Activated CD8-positive, alpha-beta T cell treated with anti-CD3 and anti-CD28 coated beads for 36 hours (primary cell): ENCODE measurements around the gene QSER1. TPM values are rescaled to one million over a fixed set of nuclear protein-coding genes. Genes with fewer than 3 reads are reported as not detected.

ENCODE experiments used
- ATAC-seq: fragments of 200-7000 bp; cut with Tn5 transposase; one replicate; pipeline ENCODE4 v1.10.0; 2021; ENCODE audit warnings: mild to moderate bottlenecking, moderate library complexity
- CTCF ChIA-PET: fragments of 350-600 bp; sonication (Branson Sonifier 250); formaldehyde crosslinking; loops from one replicate; lab custom pipeline; 2021; ENCODE audit warnings: antibody characterized with exemption; lab: Charles Lee
- POLR2A ChIA-PET: fragments of 350-600 bp; sonication (Branson Sonifier 250); formaldehyde crosslinking; loops from one replicate; lab custom pipeline; 2021; ENCODE audit warnings: antibody characterized with exemption; lab: Charles Lee
- DNase-seq: peaks from one replicate; pipeline ENCODE4 v3.0.0-alpha.2; 2020
- H3K27ac Mint-ChIP-seq: one replicate; pipeline ENCODE4 v1.8.0; 2021; ENCODE audit warnings: mild to moderate bottlenecking, mixed read lengths
- H3K27me3 Mint-ChIP-seq: one replicate; pipeline ENCODE4 v1.8.0; 2021; ENCODE audit warnings: mixed read lengths
- H3K36me3 Mint-ChIP-seq: one replicate; pipeline ENCODE4 v1.8.0; 2021; ENCODE audit warnings: low read depth, mixed read lengths
- H3K4me1 Mint-ChIP-seq: one replicate; pipeline ENCODE4 v1.8.0; 2021; ENCODE audit warnings: low read depth, mixed read lengths
- H3K4me3 Mint-ChIP-seq: one replicate; pipeline ENCODE4 v1.8.0; 2021; ENCODE audit warnings: mild to moderate bottlenecking, moderate library complexity, mixed read lengths
- H3K9me3 Mint-ChIP-seq: one replicate; pipeline ENCODE4 v1.8.0; 2021; ENCODE audit warnings: mixed read lengths
- CTCF ChIP-seq: fragments of 200-600 bp; IDR thresholded peaks from one replicate; pipeline ENCODE4 v1.8.0; 2022; ENCODE audit warnings: antibody characterized with exemption, mild to moderate bottlenecking
- intact Hi-C: fragments of 100-400 bp; cut with micrococcal nuclease; formaldehyde crosslinking; loops from one replicate; pipeline ENCODE4 v1.10.0; 2022
- total RNA-seq, 2 experiments: library from RNA; stranded (reverse); gene quantifications; one replicate each; pipeline ENCODE4 v1.2.3, GENCODE V29; 2021

QSER1 gene
- total RNA-seq: 10 to 100 TPM; 10.5 to 11.2 TPM

GRCh38 chr11:32892355-32893092, at the start of gene QSER1:
TSS of gene QSER1 (plus strand) at chr11:32892811. CDS start at chr11:32893126, 315 bp downstream.
- H3K27me3 Mint-ChIP-seq: no peaks in the 10 kb centered on the region
- DNase-seq (peak; percentile 69), ATAC-seq (peak; percentile 57)
- intact Hi-C loops: loop anchor here (10.0 kb wide), 1 partner anchor 172 kb away; no protein-coding TSS in a partner anchor
- peak within 1 kb of the TSS; percentile 98 for H3K27ac Mint-ChIP-seq
- ChIA-PET CTCF (interaction anchor here (1.1 to 5.2 kb wide), 7 partner anchors 13 to 172 kb away, joined by 3 to 25 read pairs (median 4); no protein-coding TSS in a partner anchor), POLR2A (interaction anchor here (0.7 to 2.2 kb wide), 7 partner anchors 9 to 269 kb away, joined by 3 to 7 read pairs (median 3); partner anchors contain the start of genes CSTF3 and TCP11L1)
- peak within 1 kb of the TSS; percentile 83 for H3K4me3 Mint-ChIP-seq
- H3K36me3 Mint-ChIP-seq: no peaks in the 10 kb centered on the region
- no peaks in the 10 kb centered on the region for H3K9me3 Mint-ChIP-seq
- no peak for TF ChIP-seq CTCF
- peaks cover 33% of the 10 kb centered on the region for H3K4me1 Mint-ChIP-seq

GRCh38 chr11:32843544-32843943, 49.1 kb upstream of the QSER1 start:
- no peaks in the 10 kb centered on the region for H3K36me3 Mint-ChIP-seq
- TF ChIP-seq CTCF: no peak
- H3K4me1 Mint-ChIP-seq: no peaks in the 10 kb centered on the region
- no peak for DNase-seq
- CTCF ChIA-PET: interaction anchor here (0.6 kb wide), 1 partner anchor 932 kb away, joined by 3 read pairs; no protein-coding TSS in a partner anchor
- no peak for ATAC-seq
- intact Hi-C loops: no loop called here
- no peak overlapping the region for H3K27ac Mint-ChIP-seq
- H3K4me3 Mint-ChIP-seq: no peak overlapping the region
- POLR2A ChIA-PET: no interaction called here
- H3K27me3 Mint-ChIP-seq: peaks cover 4% of the 10 kb centered on the region
- no peaks in the 10 kb centered on the region for H3K9me3 Mint-ChIP-seq

- no peak overlapping the region for H3K27ac Mint-ChIP-seq
- no peak for TF ChIP-seq CTCF
- peaks cover 3% of the 10 kb centered on the region for H3K4me1 Mint-ChIP-seq
- H3K9me3 Mint-ChIP-seq: no peaks in the 10 kb centered on the region
- no peaks in the 10 kb centered on the region for H3K36me3 Mint-ChIP-seq
- ATAC-seq (no peak), DNase-seq (no peak)
- intact Hi-C loops: no loop called here
- H3K4me3 Mint-ChIP-seq: no peak overlapping the region
- ChIA-PET POLR2A (no interaction called here), CTCF (no interaction called here)
- no peaks in the 10 kb centered on the region for H3K27me3 Mint-ChIP-seq
These were observed 45.1 kb upstream of the QSER1 start for GRCh38 chr11:32847511-32847910.

- ATAC-seq (no peak), DNase-seq (no peak)
- intact Hi-C loops: no loop called here
- H3K36me3 Mint-ChIP-seq: no peaks in the 10 kb centered on the region
- ChIA-PET POLR2A (interaction anchor here (0.9 kb wide), 1 partner anchor 14 kb away, joined by 3 read pairs; no protein-coding TSS in a partner anchor), CTCF (no interaction called here)
- H3K4me1 Mint-ChIP-seq: peaks cover 3% of the 10 kb centered on the region
- no peak overlapping the region for H3K4me3 Mint-ChIP-seq
- H3K9me3 Mint-ChIP-seq: no peaks in the 10 kb centered on the region
- TF ChIP-seq CTCF: no peak
- H3K27me3 Mint-ChIP-seq: no peaks in the 10 kb centered on the region
- no peak overlapping the region for H3K27ac Mint-ChIP-seq
These were observed 42.9 kb upstream of the QSER1 start for GRCh38 chr11:32849761-32850160.

- Mint-ChIP-seq H3K36me3 (no peaks in the 10 kb centered on the region), H3K9me3 (no peaks in the 10 kb centered on the region), H3K4me1 (peaks cover 3% of the 10 kb centered on the region), H3K27me3 (no peaks in the 10 kb centered on the region), H3K27ac (no peak overlapping the region), H3K4me3 (no peak overlapping the region)
- ChIA-PET POLR2A (no interaction called here), CTCF (no interaction called here)
- TF ChIP-seq CTCF: no peak
- DNase-seq (no peak), ATAC-seq (no peak)
- intact Hi-C loops: no loop called here
These were observed 41.4 kb upstream of the QSER1 start for GRCh38 chr11:32851251-32851650.
